Nephron (organoid): ENCODE measurements around the gene DHRS4L2.
"Not testable (repeated sequence)": the region's sequence is repeated elsewhere in the genome, so short reads cannot be mapped to it uniquely, and the experiment has no call there.

Source experiments
- H3K27ac Mint-ChIP-seq, 3 experiments: 2 replicates each; pipeline ENCODE4 v1.8.0; 2020; ENCODE audit warnings: mixed read lengths in 3 of 3, mild to moderate bottlenecking in 2 of 3, moderate library complexity in 1 of 3
- H3K27me3 Mint-ChIP-seq: 2 replicates; pipeline ENCODE4 v1.8.0; 2021; ENCODE audit warnings: low read depth, mild to moderate bottlenecking, moderate library complexity, mixed read lengths
- H3K36me3 Mint-ChIP-seq: 2 replicates; pipeline ENCODE4 v1.8.0; 2020; ENCODE audit warnings: low read depth, mixed read lengths
- H3K4me1 Mint-ChIP-seq: 2 replicates; pipeline ENCODE4 v1.8.0; 2020; ENCODE audit warnings: mixed read lengths
- H3K4me3 Mint-ChIP-seq, 3 experiments: 2 replicates each; pipeline ENCODE4 v1.8.0; 2020; ENCODE audit warnings: mild to moderate bottlenecking in 3 of 3, mixed read lengths in 3 of 3, moderate library complexity in 2 of 3
- H3K9me3 Mint-ChIP-seq: 2 replicates; pipeline ENCODE4 v1.8.0; 2020; ENCODE audit warnings: mixed read lengths
- CTCF ChIP-seq, 3 experiments: fragments of 200-600 bp; sonication (generic); IDR thresholded peaks; one replicate each; pipeline ENCODE4 v1.5.0; 2021; ENCODE audit warnings: antibody characterized with exemption in 3 of 3; ENCODE audit not compliant: unreplicated experiment in 3 of 3

The DHRS4L2 gene

DNA sequence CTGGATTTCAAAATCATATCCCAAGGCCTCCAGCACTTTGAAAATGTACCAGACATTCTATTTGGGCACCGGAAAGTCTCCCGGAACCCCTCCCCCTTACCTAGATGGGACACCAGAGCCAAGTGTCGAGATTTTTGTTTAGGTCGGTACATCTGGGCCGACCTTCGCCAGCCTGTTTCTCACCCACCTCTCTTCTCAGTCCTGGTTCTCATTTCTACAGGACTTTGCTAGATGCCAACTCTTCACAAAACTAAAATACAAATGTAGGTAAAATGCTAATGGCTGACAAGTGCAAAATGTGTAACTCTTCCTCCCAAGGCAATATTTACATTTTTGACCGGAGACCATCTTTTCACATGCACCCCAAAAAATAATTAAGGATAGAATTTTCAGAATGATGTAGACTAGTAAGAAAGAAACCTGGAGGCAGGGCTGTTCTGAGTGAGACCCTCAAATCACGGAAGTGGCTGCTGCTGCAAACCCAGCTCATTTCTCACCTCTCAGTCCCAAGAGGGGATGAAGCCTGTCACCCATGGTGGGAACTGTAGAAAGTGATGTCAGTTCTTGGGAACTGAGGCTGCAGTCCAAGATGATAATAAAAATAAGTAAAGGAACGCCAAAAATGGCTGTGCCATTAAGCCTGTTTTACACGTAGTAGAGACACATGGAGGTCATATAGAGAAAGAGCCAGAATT, 48.4 kb downstream of the DHRS4L2 start:
- H3K27ac Mint-ChIP-seq, result peak overlapping the region; percentile 92 to 98 (median 96)
- not testable (repeated sequence) for H3K27me3 Mint-ChIP-seq, H3K36me3 Mint-ChIP-seq, H3K4me1 Mint-ChIP-seq
- peak in 1 of 3 experiments; percentile 13 for TF ChIP-seq CTCF (IDR thresholded peaks at IDR 0.05; ENCODE audit: unreplicated experiment in 3 of 3)
- peak overlapping the region; percentile 90 to 95 (median 93) for H3K4me3 Mint-ChIP-seq
- H3K9me3 Mint-ChIP-seq, result peaks cover 14% of the 10 kb centered on the region

- Mint-ChIP-seq H3K4me3 (peak overlapping the region in 1 of 3 experiments; percentile 56), H3K9me3 (peaks cover 9% of the 10 kb centered on the region), H3K4me1 (peaks cover 7% of the 10 kb centered on the region), H3K27me3 (peaks cover 5% of the 10 kb centered on the region), H3K36me3 (no peaks in the 10 kb centered on the region), H3K27ac (no peak overlapping the region)
- no peak for TF ChIP-seq CTCF (IDR thresholded peaks at IDR 0.05; ENCODE audit: unreplicated experiment in 3 of 3)
Measured at GRCh38 chr14:24037658-24038037, 48.9 kb downstream of the DHRS4L2 start.

- no peaks in the 10 kb centered on the region for H3K36me3 Mint-ChIP-seq
- H3K4me3 Mint-ChIP-seq, result no peak overlapping the region
- peaks cover 7% of the 10 kb centered on the region for H3K4me1 Mint-ChIP-seq
- peaks cover 5% of the 10 kb centered on the region for H3K9me3 Mint-ChIP-seq
- H3K27me3 Mint-ChIP-seq, result peaks cover 5% of the 10 kb centered on the region
- TF ChIP-seq CTCF (IDR thresholded peaks at IDR 0.05; ENCODE audit: unreplicated experiment in 3 of 3), result no peak
- no peak overlapping the region for H3K27ac Mint-ChIP-seq
Measured at GRCh38 chr14:24038686-24039085, 50.0 kb downstream of the DHRS4L2 start.

DNA sequence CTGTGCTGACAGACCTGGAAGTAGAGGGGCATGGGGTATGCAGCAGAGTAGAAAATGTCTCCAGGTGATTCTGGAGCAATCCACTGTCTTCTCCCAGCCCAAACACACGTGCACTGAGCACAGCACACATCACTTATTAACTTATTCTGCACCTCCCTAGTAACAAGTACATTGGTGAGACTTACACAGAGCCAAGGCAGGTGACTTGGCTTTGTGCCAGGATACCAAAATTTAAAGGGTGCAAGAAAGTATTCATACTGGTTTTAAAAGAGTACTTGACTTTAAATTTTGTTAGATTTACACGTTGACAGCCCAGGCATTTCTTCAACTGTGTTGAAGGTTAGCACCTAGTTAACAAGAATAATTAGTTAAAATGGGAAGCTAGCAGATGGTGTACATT, 52.0 kb downstream of the DHRS4L2 start:
- Mint-ChIP-seq H3K27me3 (peaks cover 10% of the 10 kb centered on the region), H3K9me3 (no peaks in the 10 kb centered on the region), H3K36me3 (no peaks in the 10 kb centered on the region), H3K4me1 (peaks cover 7% of the 10 kb centered on the region), H3K4me3 (no peak overlapping the region), H3K27ac (peak overlapping the region in 1 of 3 experiments; percentile 34)
- no peak for TF ChIP-seq CTCF (IDR thresholded peaks at IDR 0.05; ENCODE audit: unreplicated experiment in 3 of 3)

GRCh38 chr14:24042746-24043145, 54.0 kb downstream of the DHRS4L2 start:
- no peaks in the 10 kb centered on the region for H3K9me3 Mint-ChIP-seq
- no peak overlapping the region for H3K27ac Mint-ChIP-seq
- H3K4me3 Mint-ChIP-seq, result no peak overlapping the region
- no peak for TF ChIP-seq CTCF (IDR thresholded peaks at IDR 0.05; ENCODE audit: unreplicated experiment in 3 of 3)
- peaks cover 12% of the 10 kb centered on the region for H3K27me3 Mint-ChIP-seq
- H3K36me3 Mint-ChIP-seq, result no peaks in the 10 kb centered on the region
- no peaks in the 10 kb centered on the region for H3K4me1 Mint-ChIP-seq

DNA sequence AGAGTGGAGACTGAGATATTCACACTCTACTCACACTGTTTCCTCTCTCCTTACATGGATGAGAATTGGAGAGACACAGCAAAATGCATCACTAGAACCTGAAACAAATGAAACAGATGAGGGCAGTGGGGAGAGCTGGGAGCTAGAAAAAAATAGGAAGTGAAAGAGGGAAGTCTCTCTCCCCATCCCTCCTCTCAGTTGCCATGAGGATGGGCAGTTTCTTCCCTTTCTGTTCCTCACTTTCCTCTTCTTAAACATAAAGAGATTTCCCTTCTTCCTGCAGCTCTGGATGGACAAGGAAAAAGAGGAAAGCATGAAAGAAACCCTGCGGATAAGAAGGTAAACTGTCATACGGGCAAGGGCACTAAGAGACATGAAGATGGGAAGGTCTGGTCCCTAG, 60.3 kb downstream of the DHRS4L2 start:
- Mint-ChIP-seq H3K27me3 (peaks cover 39% of the 10 kb centered on the region), H3K4me1 (peaks cover 10% of the 10 kb centered on the region), H3K4me3 (peak overlapping the region in 1 of 3 experiments; percentile 38)
- not testable (repeated sequence) for H3K27ac Mint-ChIP-seq, H3K36me3 Mint-ChIP-seq, H3K9me3 Mint-ChIP-seq

DNA sequence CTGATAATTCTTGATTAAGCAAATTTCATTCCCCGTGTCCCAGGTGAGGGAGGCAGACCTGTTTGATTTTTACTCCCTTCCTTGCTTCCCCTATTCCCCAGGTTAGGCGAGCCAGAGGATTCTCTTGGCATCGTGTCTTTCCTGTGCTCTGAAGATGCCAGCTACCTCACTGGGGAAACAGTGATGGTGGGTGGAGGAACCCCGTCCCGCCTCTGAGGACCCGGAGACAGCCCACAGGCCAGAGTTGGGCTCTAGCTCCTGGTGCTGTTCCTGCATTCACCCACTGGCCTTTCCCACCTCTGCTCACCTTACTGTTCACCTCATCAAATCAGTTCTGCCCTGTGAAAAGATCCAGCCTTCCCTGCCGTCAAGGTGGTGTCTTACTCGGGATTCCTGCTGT, 62.0 kb downstream of the DHRS4L2 start:
- Mint-ChIP-seq H3K27me3 (peaks cover 42% of the 10 kb centered on the region), H3K27ac (peak overlapping the region; percentile 39 to 87 (median 60)), H3K4me3 (peak overlapping the region; percentile 84 to 92 (median 88)), H3K4me1 (peaks cover 10% of the 10 kb centered on the region)
- not testable (repeated sequence) for H3K9me3 Mint-ChIP-seq, H3K36me3 Mint-ChIP-seq
